Measurements from ENCODE around the gene FAU.
A peak's percentile ranks its signal among the peaks of the same experiment; 100 is the strongest.

The FAU gene

GRCh38 chr11:65121865-65122696 lies at the start of gene FAU, which contains the start of gene MRPL49:
Gene FAU (minus strand): TSS chr11:65122134. CDS start chr11:65121813, 321 bp downstream.
Gene MRPL49 (plus strand): TSS chr11:65122321. CDS start chr11:65122347, 26 bp downstream.
- no peak for TF ChIP-seq CTCF (IDR thresholded peaks at IDR 0.05; ENCODE audit: control insufficient read depth, extremely low read depth, insufficient read depth)
- peak within 1 kb of the TSS; percentile 99 for H3K4me3 ChIP-seq (ENCODE audit: low read depth, low read length)
- peak; percentile 92 for DNase-seq (ENCODE audit: low read depth)

- H3K4me3 ChIP-seq (ENCODE audit: low read depth, low read length): no peak within 1 kb of the TSS
- TF ChIP-seq CTCF (IDR thresholded peaks at IDR 0.05; ENCODE audit: control insufficient read depth, extremely low read depth, insufficient read depth): no peak
- DNase-seq (ENCODE audit: low read depth): no peak
These were observed 48.2 kb upstream of the FAU start, which contains the start of gene SPDYC for GRCh38 chr11:65170058-65170534. Gene SPDYC (plus strand): TSS chr11:65170233. CDS start chr11:65171358, 1,125 bp downstream.

- no peak overlapping the region for H3K4me3 ChIP-seq (ENCODE audit: low read depth, low read length)
- no peak for DNase-seq (ENCODE audit: low read depth)
- no peak for TF ChIP-seq CTCF (IDR thresholded peaks at IDR 0.05; ENCODE audit: control insufficient read depth, extremely low read depth, insufficient read depth)
These were observed 47.3 kb upstream of the FAU start for GRCh38 chr11:65169164-65169641.

- no peak overlapping the region for H3K4me3 ChIP-seq (ENCODE audit: low read depth, low read length)
- TF ChIP-seq CTCF (IDR thresholded peaks at IDR 0.05; ENCODE audit: control insufficient read depth, extremely low read depth, insufficient read depth): no peak
- DNase-seq (ENCODE audit: low read depth): no peak
These were observed 45.7 kb upstream of the FAU start for GRCh38 chr11:65167656-65168055.

- DNase-seq (ENCODE audit: low read depth): no peak
- H3K4me3 ChIP-seq (ENCODE audit: low read depth, low read length): no peak overlapping the region
- no peak for TF ChIP-seq CTCF (IDR thresholded peaks at IDR 0.05; ENCODE audit: control insufficient read depth, extremely low read depth, insufficient read depth)
These were observed 45.0 kb upstream of the FAU start for GRCh38 chr11:65166893-65167292.

GRCh38 chr11:65165410-65166317 lies 43.7 kb upstream of the FAU start:
- no peak for TF ChIP-seq CTCF (IDR thresholded peaks at IDR 0.05; ENCODE audit: control insufficient read depth, extremely low read depth, insufficient read depth)
- no peak for DNase-seq (ENCODE audit: low read depth)

More at GRCh38 chr11:65165410-65166317, 43.7 kb upstream of the FAU start:
- H3K4me3 ChIP-seq (ENCODE audit: low read depth, low read length): no peak overlapping the region
